Activated CD4-positive, alpha-beta T cell treated with anti-CD3 and anti-CD28 coated beads, Interleukin-2, amount 10 ng/mL, durations not matched to agents 24 days and 14 days (primary cell): ENCODE results near the gene HMX2. TPM values are rescaled to one million over a fixed set of nuclear protein-coding genes. Genes with fewer than 3 reads are reported as not detected.

Source experiments
- DNase-seq: peaks from one replicate; pipeline ENCODE4 v3.0.0; 2022
- H3K27ac Mint-ChIP-seq: one replicate; pipeline ENCODE4 v1.8.0; 2022; ENCODE audit warnings: mild to moderate bottlenecking, mixed read lengths
- H3K27me3 Mint-ChIP-seq: one replicate; pipeline ENCODE4 v1.8.0; 2022; ENCODE audit warnings: mixed read lengths
- H3K36me3 Mint-ChIP-seq: one replicate; pipeline ENCODE4 v1.8.0; 2022; ENCODE audit warnings: low read depth, mild to moderate bottlenecking, mixed read lengths
- H3K4me1 Mint-ChIP-seq: one replicate; pipeline ENCODE4 v1.8.0; 2021; ENCODE audit warnings: mixed read lengths
- H3K4me3 Mint-ChIP-seq: one replicate; pipeline ENCODE4 v1.8.0; 2022; ENCODE audit warnings: mild to moderate bottlenecking, moderate library complexity, mixed read lengths
- H3K9me3 Mint-ChIP-seq: one replicate; pipeline ENCODE4 v1.8.0; 2021; ENCODE audit warnings: mixed read lengths
- intact Hi-C: fragments of 100-400 bp; cut with micrococcal nuclease; formaldehyde crosslinking; loops from one replicate; pipeline ENCODE4 v1.15.1; 2023
- total RNA-seq: library from RNA; stranded (reverse); gene quantifications from 2 replicates; pipeline ENCODE4 v1.2.3, GENCODE V29; 2022

Gene HMX2
- total RNA-seq, 1 donor from 2014 or later, result not detected

GRCh38 chr10:123143162-123143824, 4.6 kb upstream of the HMX2 start:
- Mint-ChIP-seq H3K27me3 (peaks cover 81% of the 10 kb centered on the region), H3K4me3 (no peak overlapping the region), H3K36me3 (peaks cover 8% of the 10 kb centered on the region), H3K9me3 (peaks cover 6% of the 10 kb centered on the region), H3K4me1 (peaks cover 14% of the 10 kb centered on the region), H3K27ac (no peak overlapping the region)
- DNase-seq, result no peak
- intact Hi-C loops, result no loop called here

- no peak for DNase-seq
- intact Hi-C loops, result no loop called here
- peaks cover 9% of the 10 kb centered on the region for H3K36me3 Mint-ChIP-seq
- peaks cover 79% of the 10 kb centered on the region for H3K27me3 Mint-ChIP-seq
- peak overlapping the region; percentile 45 for H3K27ac Mint-ChIP-seq
- peaks cover 7% of the 10 kb centered on the region for H3K9me3 Mint-ChIP-seq
- no peak overlapping the region for H3K4me3 Mint-ChIP-seq
- H3K4me1 Mint-ChIP-seq, result peaks cover 14% of the 10 kb centered on the region
These were observed 4.1 kb upstream of the HMX2 start for GRCh38 chr10:123143825-123144168.

- Mint-ChIP-seq H3K27me3 (peaks cover 74% of the 10 kb centered on the region), H3K9me3 (peaks cover 11% of the 10 kb centered on the region), H3K36me3 (peaks cover 10% of the 10 kb centered on the region), H3K27ac (peak overlapping the region; percentile 62), H3K4me1 (peaks cover 18% of the 10 kb centered on the region), H3K4me3 (peak overlapping the region; percentile 28)
- DNase-seq, result peak; percentile 63
- intact Hi-C loops, result loop anchor here (1.0 to 5.0 kb wide), 2 partner anchors 12 to 1548 kb away; partner anchors contain the start of gene FGFR2
These were observed 3.0 kb upstream of the HMX2 start for GRCh38 chr10:123144697-123145541.

GRCh38 chr10:123145542-123146012, 2.4 kb upstream of the HMX2 start:
- DNase-seq, result no peak
- peaks cover 20% of the 10 kb centered on the region for H3K4me1 Mint-ChIP-seq
- no peak overlapping the region for H3K4me3 Mint-ChIP-seq

GRCh38 chr10:123146013-123146893, 1.7 kb upstream of the HMX2 start:
- no peak for DNase-seq
- peaks cover 68% of the 10 kb centered on the region for H3K27me3 Mint-ChIP-seq
- no peak overlapping the region for H3K4me3 Mint-ChIP-seq
- H3K9me3 Mint-ChIP-seq, result peaks cover 11% of the 10 kb centered on the region
- intact Hi-C loops, result loop anchor here (5.0 kb wide), 1 partner anchor 1549 kb away; the partner anchor contains the start of gene FGFR2
- peak overlapping the region; percentile 67 for H3K27ac Mint-ChIP-seq
- H3K4me1 Mint-ChIP-seq, result peaks cover 23% of the 10 kb centered on the region
- peaks cover 10% of the 10 kb centered on the region for H3K36me3 Mint-ChIP-seq

More at GRCh38 chr10:123145542-123146012, 2.4 kb upstream of the HMX2 start:
- Mint-ChIP-seq H3K27ac (peak overlapping the region; percentile 62), H3K9me3 (peaks cover 11% of the 10 kb centered on the region), H3K36me3 (peaks cover 10% of the 10 kb centered on the region), H3K27me3 (peaks cover 72% of the 10 kb centered on the region)
- intact Hi-C loops, result loop anchor here (1.0 to 5.0 kb wide), 2 partner anchors 12 to 1548 kb away; partner anchors contain the start of gene FGFR2

GRCh38 chr10:123146894-123147634, 872 bp upstream of the HMX2 start:
- Mint-ChIP-seq H3K27ac (peak overlapping the region; percentile 67), H3K27me3 (peaks cover 67% of the 10 kb centered on the region), H3K4me1 (peaks cover 29% of the 10 kb centered on the region)

GRCh38 chr10:123148414-123149161, 652 bp downstream of the HMX2 start:
- Mint-ChIP-seq H3K4me1 (peaks cover 31% of the 10 kb centered on the region), H3K27me3 (peaks cover 60% of the 10 kb centered on the region), H3K9me3 (peaks cover 7% of the 10 kb centered on the region), H3K27ac (peak overlapping the region; percentile 73), H3K4me3 (peak overlapping the region; percentile 53), H3K36me3 (peaks cover 8% of the 10 kb centered on the region)
- intact Hi-C loops, result loop anchor here (1.0 to 5.0 kb wide), 3 partner anchors 9 to 1551 kb away; partner anchors contain the start of genes FGFR2 and HMX3
- peak; percentile 62 for DNase-seq

More at GRCh38 chr10:123146894-123147634, 872 bp upstream of the HMX2 start:
- DNase-seq, result no peak
- H3K4me3 Mint-ChIP-seq, result peak overlapping the region; percentile 39
- intact Hi-C loops, result loop anchor here (5.0 kb wide), 1 partner anchor 1550 kb away; the partner anchor contains the start of gene FGFR2
- peaks cover 8% of the 10 kb centered on the region for H3K36me3 Mint-ChIP-seq
- H3K9me3 Mint-ChIP-seq, result peaks cover 11% of the 10 kb centered on the region

GRCh38 chr10:123149162-123149567, 1.2 kb downstream of the HMX2 start:
- DNase-seq, result no peak
- peak overlapping the region; percentile 73 for H3K27ac Mint-ChIP-seq

GRCh38 chr10:123149568-123150270, 1.8 kb downstream of the HMX2 start:
- peak; percentile 83 for DNase-seq
- intact Hi-C loops, result loop anchor here (1.0 to 5.0 kb wide), 3 partner anchors 14 to 1552 kb away; partner anchors contain the start of genes FGFR2, HMX3 and LHPP
- Mint-ChIP-seq H3K27ac (peak overlapping the region; percentile 47), H3K9me3 (peaks cover 4% of the 10 kb centered on the region), H3K4me3 (peak overlapping the region; percentile 70), H3K4me1 (peaks cover 35% of the 10 kb centered on the region), H3K36me3 (peaks cover 12% of the 10 kb centered on the region), H3K27me3 (peaks cover 49% of the 10 kb centered on the region)

More at GRCh38 chr10:123149162-123149567, 1.2 kb downstream of the HMX2 start:
- Mint-ChIP-seq H3K9me3 (peaks cover 7% of the 10 kb centered on the region), H3K4me1 (peaks cover 36% of the 10 kb centered on the region), H3K27me3 (peaks cover 54% of the 10 kb centered on the region), H3K4me3 (peak overlapping the region; percentile 53), H3K36me3 (peaks cover 10% of the 10 kb centered on the region)
- intact Hi-C loops, result loop anchor here (1.0 to 5.0 kb wide), 2 partner anchors 14 to 1552 kb away; partner anchors contain the start of genes FGFR2 and HMX3

- intact Hi-C loops, result loop anchor here (5.0 kb wide), 1 partner anchor 1312 kb away; the partner anchor contains the start of gene LHPP
- peak overlapping the region; percentile 71 for H3K4me3 Mint-ChIP-seq
- peaks cover 4% of the 10 kb centered on the region for H3K9me3 Mint-ChIP-seq
- peaks cover 16% of the 10 kb centered on the region for H3K36me3 Mint-ChIP-seq
- H3K4me1 Mint-ChIP-seq, result peaks cover 31% of the 10 kb centered on the region
- H3K27me3 Mint-ChIP-seq, result peaks cover 42% of the 10 kb centered on the region
- peak overlapping the region; percentile 47 for H3K27ac Mint-ChIP-seq
- DNase-seq, result no peak
These were observed 2.5 kb downstream of the HMX2 start for GRCh38 chr10:123150271-123150985.
